ENCODE data around the gene HLA-DOA.
A peak's percentile ranks its signal among the peaks of the same experiment; 100 is the strongest.

The HLA-DOA gene

DNA sequence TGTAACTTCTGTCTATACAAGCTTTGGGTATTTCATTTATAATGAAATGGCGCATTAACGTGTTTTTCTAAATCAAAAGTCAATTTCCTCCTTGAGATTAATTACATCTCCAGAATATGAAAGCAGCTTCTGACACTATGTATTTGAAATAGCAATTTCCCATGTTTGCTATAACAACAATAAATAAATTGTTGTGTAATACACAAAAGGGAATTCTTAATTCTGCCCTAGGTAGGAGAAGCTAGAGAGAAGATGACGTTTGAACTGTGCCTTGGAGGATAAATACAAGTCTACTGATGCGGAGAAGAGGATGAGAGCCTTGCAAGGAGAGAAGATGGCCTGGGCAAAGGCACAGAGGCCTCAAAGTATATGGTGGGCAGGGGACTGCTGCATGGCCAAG is 7.6 kb upstream of the HLA-DOA start:
- DNase-seq (ENCODE audit: low read depth in 2 of 2) = no peak

- no peak for DNase-seq (ENCODE audit: low read depth in 2 of 2)
Observed at GRCh38 chr6:33015798-33016197, 6.4 kb upstream of the HLA-DOA start.

DNA sequence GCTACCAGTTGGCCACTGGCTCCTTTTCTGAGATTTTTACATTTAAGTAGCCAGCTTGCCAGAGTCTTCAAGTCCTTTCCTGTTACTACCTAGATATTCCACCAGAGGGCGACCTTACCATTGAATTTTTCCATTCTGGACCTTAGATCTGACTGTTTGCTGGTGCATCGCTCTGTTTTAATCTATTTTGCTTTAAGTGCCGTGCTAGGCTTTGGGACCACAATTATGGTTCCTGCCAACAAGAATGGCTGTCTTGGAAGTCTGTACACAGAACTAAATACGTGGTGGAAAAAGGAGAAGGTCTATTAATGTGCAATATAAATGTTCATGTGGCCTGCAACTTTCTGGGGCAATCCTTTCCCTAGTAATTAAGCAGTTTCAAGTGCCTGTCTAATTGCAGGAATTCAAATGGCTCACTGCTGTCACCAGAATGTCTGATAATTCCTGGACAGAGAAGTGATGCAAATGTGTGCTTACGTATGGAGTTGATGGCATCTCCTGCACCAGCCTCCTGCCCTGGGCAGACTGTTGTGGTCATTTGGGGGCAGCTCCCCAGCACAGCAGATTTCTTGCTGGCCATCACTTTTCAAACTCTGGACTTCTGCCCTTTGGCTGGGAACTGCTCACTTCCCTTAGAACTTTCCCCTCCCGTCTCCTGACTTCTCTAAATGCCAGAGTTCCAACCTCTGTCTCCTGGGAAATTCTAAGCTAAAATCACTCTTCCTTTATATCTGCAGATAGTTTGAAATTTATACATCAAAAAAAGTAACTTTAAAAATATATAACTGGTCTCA is 5.6 kb upstream of the HLA-DOA start:
- DNase-seq (ENCODE audit: low read depth in 2 of 2) = peak in 1 of 2 donors; percentile 44

DNA sequence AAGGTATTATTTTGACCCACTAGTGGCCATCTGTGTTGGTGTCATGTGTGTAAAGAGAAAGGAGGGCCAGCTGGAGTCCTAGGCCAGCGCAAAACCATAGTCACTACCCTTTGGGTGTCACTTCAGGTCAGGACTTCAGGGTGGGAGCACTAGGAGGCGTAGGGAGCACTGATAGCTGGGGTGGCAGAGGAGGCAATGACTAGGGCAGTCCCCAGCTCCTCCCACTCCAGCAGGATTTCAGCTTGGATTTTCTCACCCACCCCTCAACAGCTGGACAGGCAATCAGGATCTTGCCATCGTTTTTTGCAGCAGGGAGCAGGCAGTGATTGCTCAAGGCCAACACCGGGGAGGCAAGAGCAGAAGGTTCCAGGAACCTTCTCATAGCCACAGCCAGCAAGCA is 4.2 kb upstream of the HLA-DOA start:
- no peak for DNase-seq (ENCODE audit: low read depth in 2 of 2)

GRCh38 chr6:33010356-33010755 is 965 bp upstream of the HLA-DOA start:
- DNase-seq (ENCODE audit: low read depth in 2 of 2) = no peak

DNA sequence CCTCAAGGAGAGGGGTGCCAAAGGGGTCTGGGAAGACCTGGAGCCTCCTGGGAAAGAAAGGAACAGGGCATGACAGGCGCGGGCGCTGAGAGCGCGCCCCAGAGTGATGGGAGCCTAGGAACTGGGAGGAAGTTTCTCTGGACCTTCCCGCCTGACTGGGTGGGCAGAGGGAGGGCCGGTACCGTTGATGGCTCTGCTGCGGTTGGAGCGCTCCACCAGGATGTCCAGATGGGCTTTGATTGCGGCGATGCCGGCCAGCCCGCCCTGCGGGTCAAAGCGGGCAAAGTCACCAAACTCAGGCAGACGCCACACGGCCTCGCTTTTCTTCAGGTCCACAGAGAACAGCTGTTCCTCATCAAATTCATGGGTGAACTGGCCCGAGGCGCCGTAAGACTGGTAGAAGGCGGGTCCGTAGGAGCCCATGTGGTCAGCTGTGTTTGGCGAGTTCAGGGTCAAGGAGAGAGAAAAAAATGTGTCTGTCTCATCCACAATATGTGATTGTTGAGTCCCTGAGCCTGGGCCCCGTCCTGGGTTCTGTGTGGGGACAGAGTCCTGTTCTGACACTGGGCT is 1.5 kb downstream of the HLA-DOA start:
- no peak for DNase-seq (ENCODE audit: low read depth in 2 of 2)

GRCh38 chr6:33004940-33005339 is 4.5 kb downstream of the HLA-DOA start:
- DNase-seq (ENCODE audit: low read depth in 2 of 2) = no peak

- DNase-seq (ENCODE audit: low read depth in 2 of 2) = no peak
Observed at GRCh38 chr6:33001685-33002084, 7.7 kb downstream of the HLA-DOA start.

- no peak for DNase-seq (ENCODE audit: low read depth in 2 of 2)
Observed at GRCh38 chr6:33000055-33000454, 9.3 kb downstream of the HLA-DOA start.

GRCh38 chr6:32995448-32995847 is 13.9 kb downstream of the HLA-DOA start:
- DNase-seq (ENCODE audit: low read depth in 2 of 2) = no peak

DNA sequence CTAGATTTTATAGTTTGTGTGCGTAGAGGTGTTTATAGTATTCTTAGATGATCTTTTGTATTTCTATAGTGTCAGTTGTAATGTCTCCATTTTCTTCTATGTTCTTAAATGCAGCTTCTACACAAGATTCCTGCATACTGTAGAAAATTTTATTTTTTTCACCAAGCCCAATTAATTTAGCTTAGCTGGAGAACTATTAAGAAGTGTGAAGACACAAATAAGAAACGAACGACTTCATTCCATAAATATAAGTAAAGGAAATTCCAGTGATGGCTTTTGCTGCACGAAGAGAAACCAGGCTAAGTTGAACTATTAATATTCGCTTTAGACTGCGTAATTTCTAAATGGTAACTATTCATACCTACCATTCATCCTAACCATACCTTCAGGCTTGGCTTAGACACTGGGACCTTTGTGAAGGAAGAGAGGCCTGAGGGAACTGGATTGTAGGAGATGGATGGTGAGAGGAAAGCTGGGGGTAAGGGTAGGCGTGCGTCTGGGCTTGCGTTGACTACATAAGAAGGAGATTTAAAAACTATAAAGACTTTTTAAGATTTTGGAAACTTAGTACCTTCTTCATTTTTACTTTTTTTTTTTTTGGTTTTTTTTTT is 15.9 kb downstream of the HLA-DOA start:
- no peak for DNase-seq (ENCODE audit: low read depth in 2 of 2)

GRCh38 chr6:32991972-32992371 is 17.4 kb downstream of the HLA-DOA start:
- DNase-seq (ENCODE audit: low read depth in 2 of 2) = no peak

- no peak for DNase-seq (ENCODE audit: low read depth in 2 of 2)
Observed at GRCh38 chr6:32989368-32989767, 20.0 kb downstream of the HLA-DOA start.

DNA sequence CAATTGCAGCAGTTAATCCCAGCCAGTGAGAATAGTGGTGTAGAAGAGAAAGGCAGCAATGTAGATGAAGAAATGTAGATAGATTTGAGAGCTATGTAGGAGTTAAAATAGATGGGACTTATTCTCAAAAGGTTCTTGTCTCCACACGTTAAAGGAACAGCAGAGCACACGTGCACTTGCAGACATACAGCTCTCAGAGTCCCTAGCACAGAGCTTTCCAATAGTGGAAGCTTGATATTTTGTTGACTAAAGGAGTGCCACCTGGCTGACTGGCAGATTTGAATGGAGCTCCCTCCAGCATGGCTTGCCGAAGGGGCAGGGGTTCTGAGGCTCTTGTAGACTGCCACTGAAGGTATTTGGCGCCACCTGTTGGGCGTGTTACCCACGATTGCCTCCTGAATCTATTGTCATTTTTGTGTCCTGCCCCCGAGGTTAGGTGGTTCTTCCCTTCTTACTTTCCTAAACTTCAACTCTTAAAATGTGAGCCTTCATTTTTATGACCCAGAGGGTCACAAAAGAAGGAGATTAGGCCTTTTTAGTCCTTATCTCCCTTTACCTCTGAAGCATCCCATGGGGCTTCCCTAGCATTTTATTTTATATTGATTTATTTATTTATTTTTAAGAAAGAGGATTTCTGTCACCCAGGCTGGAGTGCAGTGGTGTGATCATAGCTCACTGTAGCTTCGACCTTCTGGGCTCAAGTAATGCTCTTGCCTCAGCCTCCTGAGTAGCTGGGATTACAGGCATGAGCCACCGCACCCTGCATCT is 24.6 kb downstream of the HLA-DOA start:
- DNase-seq (ENCODE audit: low read depth in 2 of 2) = peak; percentile 77 to 83

- DNase-seq (ENCODE audit: low read depth in 2 of 2) = no peak
Observed at GRCh38 chr6:32983964-32984621, 25.3 kb downstream of the HLA-DOA start.

- no peak for DNase-seq (ENCODE audit: low read depth in 2 of 2)
Observed at GRCh38 chr6:32983493-32983848, 25.9 kb downstream of the HLA-DOA start.

DNA sequence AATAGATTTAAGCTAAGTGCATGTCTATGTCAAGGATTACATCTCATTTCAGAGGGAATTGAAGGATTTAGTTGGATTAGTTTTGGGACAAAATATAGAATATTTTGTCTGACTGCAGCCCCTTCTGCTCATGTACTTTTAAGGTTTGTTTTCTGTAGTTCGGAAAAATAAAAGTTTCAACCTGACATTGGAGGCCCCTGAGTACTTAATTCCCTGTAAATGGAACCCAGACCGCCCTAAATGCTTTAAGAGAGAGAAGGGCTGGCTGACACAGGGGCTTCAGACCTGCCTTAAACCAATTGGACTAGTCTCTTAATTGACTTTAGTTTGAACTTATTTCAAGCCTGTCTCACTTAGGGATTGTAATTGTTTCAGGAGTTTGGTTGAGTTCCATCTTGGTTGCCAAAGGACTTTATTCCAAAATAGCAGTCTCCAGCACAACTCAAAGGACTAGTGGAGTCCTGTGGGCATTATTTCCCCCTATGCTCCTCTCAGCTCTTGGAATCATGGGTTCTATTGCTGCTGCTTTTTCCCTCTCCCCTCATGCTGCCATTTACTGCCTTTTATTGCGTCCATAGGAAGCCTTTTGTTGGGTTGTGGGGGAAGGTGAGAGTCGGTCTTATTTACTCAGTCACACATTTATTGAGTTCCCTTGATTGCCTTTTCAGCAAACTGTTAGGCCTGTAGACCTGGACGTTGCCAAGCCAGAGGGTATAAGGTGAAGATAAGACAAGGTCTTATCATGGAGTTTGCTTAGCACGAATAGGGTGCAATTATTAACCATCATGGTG is 26.5 kb downstream of the HLA-DOA start:
- no peak for DNase-seq (ENCODE audit: low read depth in 2 of 2)

GRCh38 chr6:32982084-32982701 is 27.2 kb downstream of the HLA-DOA start:
- no peak for DNase-seq (ENCODE audit: low read depth in 2 of 2)

DNA sequence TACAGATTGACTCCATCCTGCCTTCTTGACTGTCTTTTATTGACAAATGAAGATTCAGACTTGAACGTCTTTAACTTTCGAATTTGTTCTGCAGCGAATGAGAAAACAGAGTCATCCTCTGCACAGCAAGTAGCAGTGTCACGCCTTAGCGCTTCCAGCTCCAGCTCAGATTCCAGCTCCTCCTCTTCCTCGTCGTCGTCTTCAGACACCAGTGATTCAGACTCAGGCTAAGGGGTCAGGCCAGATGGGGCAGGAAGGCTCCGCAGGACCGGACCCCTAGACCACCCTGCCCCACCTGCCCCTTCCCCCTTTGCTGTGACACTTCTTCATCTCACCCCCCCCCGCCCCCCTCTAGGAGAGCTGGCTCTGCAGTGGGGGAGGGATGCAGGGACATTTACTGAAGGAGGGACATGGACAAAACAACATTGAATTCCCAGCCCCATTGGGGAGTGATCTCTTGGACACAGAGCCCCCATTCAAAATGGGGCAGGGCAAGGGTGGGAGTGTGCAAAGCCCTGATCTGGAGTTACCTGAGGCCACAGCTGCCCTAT is 28.8 kb downstream of the HLA-DOA start:
- no peak for DNase-seq (ENCODE audit: low read depth in 2 of 2)

- DNase-seq (ENCODE audit: low read depth in 2 of 2) = no peak
Observed at GRCh38 chr6:32979720-32980487, 29.5 kb downstream of the HLA-DOA start.
